ENCODE measurements around the gene HEXB.

DNA sequence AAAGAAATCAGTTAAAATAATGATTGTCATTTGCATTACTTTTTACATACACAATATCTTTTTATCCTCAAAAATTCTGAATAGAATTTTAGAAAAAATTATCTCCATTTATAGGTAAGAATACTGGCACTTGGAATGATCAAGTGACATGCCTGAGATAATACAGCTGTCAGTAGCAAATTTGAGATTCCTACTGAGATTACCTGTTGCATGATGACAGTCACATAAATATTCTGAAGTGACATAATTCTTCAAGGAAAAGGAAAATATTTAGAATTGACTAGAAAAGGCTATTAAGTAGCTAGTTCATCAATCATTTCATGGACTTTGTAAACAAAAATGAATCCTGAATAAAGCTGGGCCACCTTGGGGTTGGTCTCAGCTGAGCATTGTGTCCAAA, 29.3 kb upstream of the HEXB start:
- TF ChIP-seq, protein P1, sequence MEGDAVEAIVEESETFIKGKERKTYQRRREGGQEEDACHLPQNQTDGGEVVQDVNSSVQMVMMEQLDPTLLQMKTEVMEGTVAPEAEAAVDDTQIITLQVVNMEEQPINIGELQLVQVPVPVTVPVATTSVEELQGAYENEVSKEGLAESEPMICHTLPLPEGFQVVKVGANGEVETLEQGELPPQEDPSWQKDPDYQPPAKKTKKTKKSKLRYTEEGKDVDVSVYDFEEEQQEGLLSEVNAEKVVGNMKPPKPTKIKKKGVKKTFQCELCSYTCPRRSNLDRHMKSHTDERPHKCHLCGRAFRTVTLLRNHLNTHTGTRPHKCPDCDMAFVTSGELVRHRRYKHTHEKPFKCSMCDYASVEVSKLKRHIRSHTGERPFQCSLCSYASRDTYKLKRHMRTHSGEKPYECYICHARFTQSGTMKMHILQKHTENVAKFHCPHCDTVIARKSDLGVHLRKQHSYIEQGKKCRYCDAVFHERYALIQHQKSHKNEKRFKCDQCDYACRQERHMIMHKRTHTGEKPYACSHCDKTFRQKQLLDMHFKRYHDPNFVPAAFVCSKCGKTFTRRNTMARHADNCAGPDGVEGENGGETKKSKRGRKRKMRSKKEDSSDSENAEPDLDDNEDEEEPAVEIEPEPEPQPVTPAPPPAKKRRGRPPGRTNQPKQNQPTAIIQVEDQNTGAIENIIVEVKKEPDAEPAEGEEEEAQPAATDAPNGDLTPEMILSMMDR (tag by site-specific recombination; IDR thresholded peaks at IDR 0.05), result no peak
- TF ChIP-seq ZNF324 (tag by site-specific recombination; IDR thresholded peaks at IDR 0.05) (no peak), ZNF837 (tag by site-specific recombination; IDR thresholded peaks at IDR 0.05) (no peak), SETDB1 (IDR thresholded peaks at IDR 0.05; ENCODE audit: insufficient read length, low read length) (no peak)
- TF ChIP-seq, protein P2, sequence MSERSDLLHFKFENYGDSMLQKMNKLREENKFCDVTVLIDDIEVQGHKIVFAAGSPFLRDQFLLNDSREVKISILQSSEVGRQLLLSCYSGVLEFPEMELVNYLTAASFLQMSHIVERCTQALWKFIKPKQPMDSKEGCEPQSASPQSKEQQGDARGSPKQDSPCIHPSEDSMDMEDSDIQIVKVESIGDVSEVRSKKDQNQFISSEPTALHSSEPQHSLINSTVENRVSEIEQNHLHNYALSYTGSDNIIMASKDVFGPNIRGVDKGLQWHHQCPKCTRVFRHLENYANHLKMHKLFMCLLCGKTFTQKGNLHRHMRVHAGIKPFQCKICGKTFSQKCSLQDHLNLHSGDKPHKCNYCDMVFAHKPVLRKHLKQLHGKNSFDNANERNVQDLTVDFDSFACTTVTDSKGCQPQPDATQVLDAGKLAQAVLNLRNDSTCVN (tag by site-specific recombination; optimal IDR thresholded peaks at IDR 0.05), result no peak
